Activated B cell treated with CpG ODN at 0.5 μM for 24 hours (primary cell): ENCODE results near the gene KDM4C. TPM values are rescaled to one million over a fixed set of nuclear protein-coding genes. Genes with fewer than 3 reads are reported as not detected.

ENCODE experiments used
- ATAC-seq: fragments of 200-7000 bp; cut with Tn5 transposase; one replicate; pipeline ENCODE4 v1.10.0; 2021; ENCODE audit warnings: low read depth, mild to moderate bottlenecking, moderate library complexity
- CTCF ChIA-PET: fragments of 350-600 bp; sonication (Branson Sonifier 250); formaldehyde crosslinking; loops from one replicate; lab custom pipeline; 2021; ENCODE audit warnings: antibody characterized with exemption; lab: Charles Lee
- POLR2A ChIA-PET: fragments of 350-600 bp; sonication (Branson Sonifier 250); formaldehyde crosslinking; loops from one replicate; lab custom pipeline; 2021; ENCODE audit warnings: antibody characterized with exemption; lab: Charles Lee
- DNase-seq: peaks from one replicate; pipeline ENCODE4 v3.0.0; 2022
- H3K27ac Mint-ChIP-seq: one replicate; pipeline ENCODE4 v1.8.0; 2020; ENCODE audit warnings: mixed read lengths
- H3K27me3 Mint-ChIP-seq: one replicate; pipeline ENCODE4 v1.8.0; 2021; ENCODE audit warnings: mixed read lengths
- H3K36me3 Mint-ChIP-seq: one replicate; pipeline ENCODE4 v1.8.0; 2021; ENCODE audit warnings: low read depth, mixed read lengths
- H3K4me1 Mint-ChIP-seq: one replicate; pipeline ENCODE4 v1.8.0; 2021; ENCODE audit warnings: mixed read lengths
- H3K4me3 Mint-ChIP-seq: one replicate; pipeline ENCODE4 v1.8.0; 2020; ENCODE audit warnings: mild to moderate bottlenecking, mixed read lengths
- H3K9me3 Mint-ChIP-seq: one replicate; pipeline ENCODE4 v1.8.0; 2020; ENCODE audit warnings: mixed read lengths
- CTCF ChIP-seq: fragments of 200-600 bp; IDR thresholded peaks from one replicate; pipeline ENCODE4 v1.8.0; 2022; ENCODE audit warnings: antibody characterized with exemption, mild to moderate bottlenecking
- intact Hi-C: fragments of 100-400 bp; cut with micrococcal nuclease; formaldehyde crosslinking; loops from one replicate; pipeline ENCODE4 v1.15.1; 2024
- total RNA-seq: library from RNA; stranded (reverse); gene quantifications from 2 replicates; pipeline ENCODE4 v1.2.3, GENCODE V29; 2022

The KDM4C gene
- total RNA-seq, 1 donor from 2014 or later = 113 TPM

GRCh38 chr9:6927838-6928237 lies 170.1 kb downstream of the KDM4C start:
- no peak overlapping the region for H3K4me3 Mint-ChIP-seq
- H3K36me3 Mint-ChIP-seq = peaks cover 53% of the 10 kb centered on the region
- H3K27ac Mint-ChIP-seq = no peak overlapping the region
- intact Hi-C loops = no loop called here
- H3K27me3 Mint-ChIP-seq = no peaks in the 10 kb centered on the region
- H3K9me3 Mint-ChIP-seq = no peaks in the 10 kb centered on the region
- no peak for ATAC-seq
- no peak for DNase-seq
- TF ChIP-seq CTCF = no peak
- peaks cover 35% of the 10 kb centered on the region for H3K4me1 Mint-ChIP-seq
- CTCF ChIA-PET = no interaction called here
- POLR2A ChIA-PET = no interaction called here

GRCh38 chr9:6928863-6929262 lies 171.1 kb downstream of the KDM4C start:
- no peaks in the 10 kb centered on the region for H3K27me3 Mint-ChIP-seq
- POLR2A ChIA-PET = interaction anchor here (0.6 kb wide), 1 partner anchor 10 kb away, joined by 4 read pairs; no protein-coding TSS in a partner anchor
- H3K9me3 Mint-ChIP-seq = no peaks in the 10 kb centered on the region
- no peak overlapping the region for H3K4me3 Mint-ChIP-seq
- H3K27ac Mint-ChIP-seq = peak overlapping the region; percentile 43
- no peak for DNase-seq
- CTCF ChIA-PET = no interaction called here
- H3K4me1 Mint-ChIP-seq = peaks cover 43% of the 10 kb centered on the region
- no peak for ATAC-seq
- TF ChIP-seq CTCF = no peak
- H3K36me3 Mint-ChIP-seq = peaks cover 46% of the 10 kb centered on the region
- intact Hi-C loops = no loop called here

- Mint-ChIP-seq H3K4me3 (no peak overlapping the region), H3K27me3 (no peaks in the 10 kb centered on the region), H3K4me1 (peaks cover 43% of the 10 kb centered on the region), H3K27ac (no peak overlapping the region), H3K9me3 (no peaks in the 10 kb centered on the region), H3K36me3 (peaks cover 42% of the 10 kb centered on the region)
- ChIA-PET POLR2A (interaction anchor here (0.6 kb wide), 1 partner anchor 10 kb away, joined by 4 read pairs; no protein-coding TSS in a partner anchor), CTCF (no interaction called here)
- DNase-seq = no peak
- ATAC-seq = no peak
- TF ChIP-seq CTCF = no peak
- intact Hi-C loops = no loop called here
Measured at GRCh38 chr9:6929441-6930215, 171.9 kb downstream of the KDM4C start.

GRCh38 chr9:6930827-6931226 lies 173.1 kb downstream of the KDM4C start:
- H3K27me3 Mint-ChIP-seq = no peaks in the 10 kb centered on the region
- no peaks in the 10 kb centered on the region for H3K9me3 Mint-ChIP-seq
- H3K27ac Mint-ChIP-seq = no peak overlapping the region
- DNase-seq (no peak), ATAC-seq (no peak)
- ChIA-PET POLR2A (no interaction called here), CTCF (no interaction called here)
- H3K4me3 Mint-ChIP-seq = no peak overlapping the region
- peaks cover 34% of the 10 kb centered on the region for H3K36me3 Mint-ChIP-seq
- intact Hi-C loops = no loop called here
- H3K4me1 Mint-ChIP-seq = peaks cover 46% of the 10 kb centered on the region
- TF ChIP-seq CTCF = no peak

- ChIA-PET CTCF (interaction anchor here (0.7 kb wide), 1 partner anchor 105 kb away, joined by 3 read pairs; no protein-coding TSS in a partner anchor), POLR2A (interaction anchor here (0.7 to 1.3 kb wide), 2 partner anchors 21 to 105 kb away, joined by 3 read pairs; no protein-coding TSS in a partner anchor)
- ATAC-seq (peak; percentile 90), DNase-seq (no peak)
- no peak for TF ChIP-seq CTCF
- H3K36me3 Mint-ChIP-seq = peaks cover 28% of the 10 kb centered on the region
- no peaks in the 10 kb centered on the region for H3K27me3 Mint-ChIP-seq
- no peaks in the 10 kb centered on the region for H3K9me3 Mint-ChIP-seq
- no peak overlapping the region for H3K4me3 Mint-ChIP-seq
- intact Hi-C loops = loop anchor here (2.0 kb wide), 1 partner anchor 13 kb away; no protein-coding TSS in a partner anchor
- peak overlapping the region; percentile 70 for H3K27ac Mint-ChIP-seq
- peaks cover 53% of the 10 kb centered on the region for H3K4me1 Mint-ChIP-seq
Measured at GRCh38 chr9:6931913-6932312, 174.1 kb downstream of the KDM4C start.
